Stimulated activated naive CD8-positive, alpha-beta T cell treated with anti-CD3 and anti-CD28 coated beads, Interleukin-15, Interleukin-2, amounts not matched to agents 100 ng/mL and 50 ng/mL, for 24 hours (primary cell): ENCODE data around the gene TRAM2.

Source experiments
- H3K27ac Mint-ChIP-seq: one replicate; pipeline ENCODE4 v1.8.0; 2021; ENCODE audit warnings: mild to moderate bottlenecking, mixed read lengths
- H3K27me3 Mint-ChIP-seq: one replicate; pipeline ENCODE4 v1.8.0; 2021; ENCODE audit warnings: mixed read lengths
- H3K36me3 Mint-ChIP-seq: one replicate; pipeline ENCODE4 v1.8.0; 2021; ENCODE audit warnings: low read depth, mixed read lengths
- H3K4me1 Mint-ChIP-seq: one replicate; pipeline ENCODE4 v1.8.0; 2021; ENCODE audit warnings: low read depth, mixed read lengths
- H3K4me3 Mint-ChIP-seq: one replicate; pipeline ENCODE4 v1.8.0; 2021; ENCODE audit warnings: mild to moderate bottlenecking, mixed read lengths
- H3K9me3 Mint-ChIP-seq: one replicate; pipeline ENCODE4 v1.8.0; 2021; ENCODE audit warnings: mixed read lengths

The TRAM2 gene

DNA sequence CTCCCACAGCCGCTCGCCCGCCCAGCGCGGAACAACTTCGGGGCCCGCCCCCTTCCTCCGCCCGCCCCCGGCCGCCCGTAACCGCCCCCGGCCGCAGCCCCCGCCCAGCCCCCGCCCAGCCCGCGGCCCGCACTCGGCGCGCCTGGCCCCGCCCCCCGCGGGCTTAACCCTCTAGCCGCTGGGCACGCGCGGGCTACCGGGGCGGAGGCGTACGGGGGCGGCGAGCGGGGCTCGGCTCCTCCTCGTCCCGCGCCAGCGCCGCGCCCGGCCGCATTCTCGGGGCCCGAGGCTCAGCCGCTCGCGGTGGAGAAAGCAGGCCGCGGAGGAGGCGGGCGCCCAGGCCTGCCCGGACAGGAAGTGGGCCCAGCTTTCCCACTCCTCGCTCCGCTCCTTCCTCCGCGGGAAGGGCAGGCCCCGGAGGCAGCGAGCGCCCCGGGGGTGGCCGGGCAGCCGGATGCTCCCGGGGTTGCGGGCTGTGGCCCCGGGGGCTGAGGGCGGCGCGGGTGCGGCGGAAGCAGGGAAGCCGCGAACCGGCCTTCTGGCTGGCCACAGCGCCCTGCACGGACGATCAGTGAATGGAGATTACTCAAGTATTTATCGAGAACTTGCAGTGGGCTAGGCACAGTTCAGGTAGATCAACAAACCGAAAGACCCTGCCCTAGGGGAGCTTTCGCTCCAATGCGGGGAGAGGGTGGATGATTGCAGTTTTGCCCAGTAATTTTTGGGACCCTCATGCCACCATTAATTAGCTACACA lies at the start of gene TRAM2:
TSS of gene TRAM2 (minus strand) at position 39 of the 756 bp plus-strand sequence. CDS start 145 bp downstream, outside the sequence.
- Mint-ChIP-seq H3K27me3 (no peaks in the 10 kb centered on the region), H3K36me3 (peaks cover 1% of the 10 kb centered on the region), H3K4me1 (peaks cover 49% of the 10 kb centered on the region), H3K27ac (peak within 1 kb of the TSS; percentile 43), H3K4me3 (peak within 1 kb of the TSS; percentile 77), H3K9me3 (no peaks in the 10 kb centered on the region)

DNA sequence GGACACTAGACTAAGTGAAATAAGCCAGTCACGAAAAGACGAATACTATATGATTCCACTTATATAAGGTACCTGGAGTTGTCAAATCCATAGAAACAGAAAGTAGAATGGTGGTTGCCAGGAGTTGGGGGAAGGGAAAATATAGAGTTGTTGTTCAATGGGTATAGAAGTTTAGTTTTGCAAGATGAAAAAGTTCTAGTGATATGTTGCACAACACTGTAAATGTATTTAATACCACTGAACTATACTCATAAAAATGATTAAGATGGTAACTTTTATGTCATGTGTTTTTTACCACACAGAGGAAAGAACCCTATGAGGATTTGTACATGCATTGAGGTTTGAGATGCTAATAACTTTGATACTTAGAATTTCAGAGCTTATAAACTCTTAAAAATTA lies 46.0 kb upstream of the TRAM2 start:
- H3K27me3 Mint-ChIP-seq, result peaks cover 6% of the 10 kb centered on the region
- no peaks in the 10 kb centered on the region for H3K9me3 Mint-ChIP-seq
- no peaks in the 10 kb centered on the region for H3K36me3 Mint-ChIP-seq
- H3K27ac Mint-ChIP-seq, result no peak overlapping the region
- no peaks in the 10 kb centered on the region for H3K4me1 Mint-ChIP-seq
- no peak overlapping the region for H3K4me3 Mint-ChIP-seq

DNA sequence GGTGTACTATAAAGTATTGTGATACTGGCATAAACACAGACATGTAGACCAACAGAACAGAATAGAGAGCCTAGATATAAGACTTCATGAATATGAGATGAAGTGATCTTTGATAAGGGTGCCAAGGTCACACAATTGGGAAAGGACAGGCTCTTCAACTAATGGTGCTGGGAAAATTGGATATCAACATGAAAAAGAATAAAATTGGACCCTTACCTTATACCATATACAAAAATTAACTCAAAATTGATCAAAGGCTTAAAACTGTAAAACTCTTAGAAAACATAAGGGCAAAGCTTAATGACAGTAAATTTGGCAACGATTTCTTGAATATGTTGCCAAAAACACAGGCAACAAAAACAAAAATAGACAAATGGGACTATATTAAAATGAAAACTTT lies 44.8 kb upstream of the TRAM2 start:
- H3K4me1 Mint-ChIP-seq, result no peaks in the 10 kb centered on the region

DNA sequence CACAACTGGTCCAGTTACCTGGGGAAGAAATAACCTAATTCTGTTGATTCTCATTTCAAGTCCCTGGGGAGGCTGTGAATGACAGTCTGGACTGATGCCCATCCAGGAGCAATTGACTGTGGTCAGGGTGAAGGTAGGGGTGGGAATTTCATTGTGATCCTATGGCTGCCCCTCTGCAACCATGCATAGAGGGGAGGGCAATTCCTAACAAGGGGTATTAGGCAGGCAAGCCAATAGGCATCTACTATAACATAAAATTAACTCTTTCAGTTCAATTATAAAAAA lies 44.0 kb upstream of the TRAM2 start:
- Mint-ChIP-seq H3K27ac (no peak overlapping the region), H3K27me3 (peaks cover 6% of the 10 kb centered on the region), H3K4me3 (no peak overlapping the region), H3K4me1 (no peaks in the 10 kb centered on the region), H3K36me3 (no peaks in the 10 kb centered on the region), H3K9me3 (no peaks in the 10 kb centered on the region)

More for the DNA sequence above, 44.8 kb upstream of the TRAM2 start:
- H3K4me3 Mint-ChIP-seq, result no peak overlapping the region
- no peaks in the 10 kb centered on the region for H3K9me3 Mint-ChIP-seq
- no peaks in the 10 kb centered on the region for H3K36me3 Mint-ChIP-seq
- H3K27ac Mint-ChIP-seq, result no peak overlapping the region
- H3K27me3 Mint-ChIP-seq, result peaks cover 6% of the 10 kb centered on the region

- Mint-ChIP-seq H3K4me1 (no peaks in the 10 kb centered on the region), H3K27ac (no peak overlapping the region), H3K27me3 (peaks cover 6% of the 10 kb centered on the region), H3K4me3 (no peak overlapping the region), H3K9me3 (no peaks in the 10 kb centered on the region), H3K36me3 (no peaks in the 10 kb centered on the region)
These were observed 43.4 kb upstream of the TRAM2 start for GRCh38 chr6:52620055-52620905.

GRCh38 chr6:52617087-52617486 lies 40.2 kb upstream of the TRAM2 start:
- Mint-ChIP-seq H3K27me3 (peaks cover 6% of the 10 kb centered on the region), H3K4me3 (no peak overlapping the region), H3K4me1 (no peaks in the 10 kb centered on the region), H3K36me3 (no peaks in the 10 kb centered on the region), H3K9me3 (no peaks in the 10 kb centered on the region), H3K27ac (no peak overlapping the region)

DNA sequence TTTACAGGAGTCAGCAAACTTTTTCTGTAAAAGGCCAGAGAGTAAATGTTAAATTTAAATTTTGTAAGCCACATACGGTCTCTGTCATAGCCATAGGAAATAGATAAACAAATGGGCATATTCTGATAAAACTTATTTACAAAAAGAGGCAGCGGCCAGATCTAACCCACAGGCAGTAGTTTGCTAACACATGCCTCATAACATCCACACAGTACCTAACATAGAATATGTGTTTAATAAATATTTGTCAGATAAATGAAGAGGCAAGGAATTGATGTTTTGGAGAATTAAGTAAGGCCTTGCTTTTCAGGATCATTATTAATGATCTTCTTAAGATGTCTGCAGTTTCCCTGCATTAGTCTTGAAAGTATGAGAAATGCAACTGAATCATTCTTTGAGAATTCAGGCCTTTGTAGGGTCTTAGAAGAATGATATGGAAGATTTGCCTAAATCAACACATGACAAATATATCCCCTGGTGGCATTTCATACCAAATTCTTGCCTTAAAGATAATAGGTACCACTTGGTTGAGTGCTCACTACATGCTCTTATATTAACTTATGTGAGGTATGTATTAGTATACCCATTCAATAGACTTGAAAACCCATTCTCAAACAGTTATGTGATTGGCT lies 39.3 kb upstream of the TRAM2 start:
- Mint-ChIP-seq H3K27me3 (peaks cover 6% of the 10 kb centered on the region), H3K4me3 (no peak overlapping the region), H3K9me3 (no peaks in the 10 kb centered on the region), H3K36me3 (no peaks in the 10 kb centered on the region), H3K4me1 (no peaks in the 10 kb centered on the region), H3K27ac (no peak overlapping the region)

DNA sequence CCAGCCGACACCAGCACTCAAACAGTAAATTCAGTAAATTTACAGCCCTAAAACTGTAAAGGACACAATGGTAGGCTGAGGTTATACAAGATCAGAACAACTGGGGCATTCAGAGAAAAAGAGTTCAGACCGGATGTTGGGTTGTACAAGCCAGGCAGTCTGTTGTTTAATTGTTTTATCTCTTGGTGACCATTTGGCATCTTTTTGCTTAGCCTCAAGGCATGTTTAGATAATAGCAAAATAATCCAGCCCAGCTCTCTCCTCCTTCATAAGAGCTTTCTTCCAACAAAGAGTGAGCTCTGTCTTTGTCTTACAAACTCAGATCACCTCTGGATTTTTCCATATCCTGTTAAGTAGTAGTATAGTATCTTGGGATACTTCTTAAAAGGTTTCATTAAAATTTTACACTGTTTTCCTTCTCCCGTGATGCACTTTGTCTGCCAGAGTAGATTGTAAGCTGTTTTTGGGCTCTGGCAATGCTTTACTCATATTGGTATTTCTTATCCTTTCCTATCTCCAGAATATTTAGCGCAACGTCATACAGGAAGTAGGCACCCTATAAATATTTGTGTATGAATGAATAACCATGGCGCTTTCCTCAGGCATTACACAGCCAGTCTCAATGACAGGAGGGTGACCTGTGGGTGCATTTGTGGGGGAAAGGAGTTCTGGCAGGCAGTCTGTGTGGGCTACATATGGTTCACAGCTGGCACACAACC lies 35.6 kb upstream of the TRAM2 start:
- H3K4me1 Mint-ChIP-seq, result no peaks in the 10 kb centered on the region
- no peak overlapping the region for H3K4me3 Mint-ChIP-seq
- no peak overlapping the region for H3K27ac Mint-ChIP-seq
- H3K36me3 Mint-ChIP-seq, result no peaks in the 10 kb centered on the region
- H3K27me3 Mint-ChIP-seq, result no peaks in the 10 kb centered on the region
- H3K9me3 Mint-ChIP-seq, result no peaks in the 10 kb centered on the region

DNA sequence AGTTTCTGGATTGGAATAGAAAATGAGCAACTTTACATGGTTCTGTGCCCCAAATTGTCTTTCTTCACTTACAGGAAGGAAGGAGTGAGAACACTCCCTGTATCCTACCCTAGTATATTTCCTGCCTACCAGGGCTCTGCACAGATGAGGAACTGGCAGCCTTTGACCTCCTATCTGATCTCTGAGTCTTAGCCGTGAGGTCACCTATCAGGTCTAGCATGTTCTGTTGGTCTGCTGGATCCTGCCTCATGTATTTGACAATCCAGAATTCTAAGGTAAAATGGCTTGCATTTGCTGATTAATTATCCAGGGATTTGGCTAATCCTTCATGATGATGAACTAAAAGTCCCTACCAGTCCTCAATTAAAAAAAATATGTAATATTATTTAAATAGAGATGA lies 35.0 kb upstream of the TRAM2 start:
- Mint-ChIP-seq H3K27me3 (no peaks in the 10 kb centered on the region), H3K4me1 (no peaks in the 10 kb centered on the region), H3K36me3 (no peaks in the 10 kb centered on the region), H3K9me3 (no peaks in the 10 kb centered on the region), H3K4me3 (no peak overlapping the region), H3K27ac (no peak overlapping the region)

DNA sequence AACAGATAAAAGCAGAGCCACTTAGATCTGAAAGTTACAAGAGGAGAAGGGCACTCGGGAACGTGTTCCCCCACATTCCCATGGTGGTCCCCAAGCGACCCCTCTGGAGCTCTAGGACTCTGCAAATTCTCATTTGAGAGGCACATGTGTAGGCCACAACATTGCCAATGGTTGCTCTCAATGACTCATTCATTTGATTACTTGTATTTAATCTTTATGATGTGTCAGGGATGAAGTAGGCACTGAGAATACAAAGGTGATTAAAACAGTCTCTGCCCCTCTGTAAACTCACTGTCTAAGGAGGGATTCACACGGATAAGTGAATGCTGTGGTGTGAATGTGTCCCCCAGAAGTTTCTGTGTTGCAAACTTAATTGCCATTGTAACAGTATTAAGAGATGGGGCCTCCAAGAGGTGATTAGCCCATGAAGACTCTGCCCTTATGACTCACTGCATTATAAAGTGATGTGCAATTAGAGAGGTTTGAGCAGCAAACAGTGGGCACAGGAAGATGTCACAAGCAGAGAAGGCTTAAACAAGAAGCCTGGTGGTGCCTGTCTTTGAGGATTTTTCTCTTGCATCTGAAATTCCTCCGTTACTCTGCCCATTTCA lies 34.0 kb upstream of the TRAM2 start:
- H3K36me3 Mint-ChIP-seq, result no peaks in the 10 kb centered on the region
- no peaks in the 10 kb centered on the region for H3K4me1 Mint-ChIP-seq
- H3K9me3 Mint-ChIP-seq, result no peaks in the 10 kb centered on the region
- H3K4me3 Mint-ChIP-seq, result no peak overlapping the region
- no peaks in the 10 kb centered on the region for H3K27me3 Mint-ChIP-seq
- no peak overlapping the region for H3K27ac Mint-ChIP-seq

- Mint-ChIP-seq H3K4me3 (no peak overlapping the region), H3K36me3 (no peaks in the 10 kb centered on the region), H3K27me3 (no peaks in the 10 kb centered on the region), H3K27ac (no peak overlapping the region), H3K9me3 (no peaks in the 10 kb centered on the region), H3K4me1 (no peaks in the 10 kb centered on the region)
These were observed 33.2 kb upstream of the TRAM2 start for GRCh38 chr6:52610011-52610410.

DNA sequence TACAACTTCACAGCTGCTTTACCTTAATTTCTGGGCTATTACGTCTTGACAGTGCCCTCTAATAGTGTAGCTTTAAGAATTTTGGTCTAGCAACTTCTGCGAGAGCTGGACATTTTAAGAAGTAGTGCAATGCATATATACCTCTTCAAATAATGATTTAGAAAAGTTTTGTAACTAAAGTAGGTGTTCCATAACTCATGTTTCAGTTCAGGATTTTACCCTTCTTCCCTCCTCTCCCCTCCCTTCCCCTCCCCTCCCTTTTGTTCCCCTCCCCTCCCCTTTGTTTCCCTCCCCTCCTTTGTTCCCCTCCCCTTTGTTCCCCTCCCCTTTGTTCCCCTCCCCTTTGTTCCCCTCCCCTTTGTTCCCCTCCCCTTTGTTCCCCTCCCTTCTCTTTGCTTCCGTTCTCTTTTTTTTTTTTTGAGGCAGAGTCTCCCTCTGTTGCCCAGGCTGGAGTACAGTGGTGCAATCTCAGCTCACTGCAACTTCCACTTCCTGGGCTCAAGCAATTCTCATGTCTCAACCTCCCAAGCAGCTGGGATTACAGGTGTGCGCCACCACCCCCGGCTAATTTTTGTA lies 28.8 kb upstream of the TRAM2 start:
- no peaks in the 10 kb centered on the region for H3K36me3 Mint-ChIP-seq
- H3K27me3 Mint-ChIP-seq, result no peaks in the 10 kb centered on the region
- H3K9me3 Mint-ChIP-seq, result no peaks in the 10 kb centered on the region
- H3K4me1 Mint-ChIP-seq, result peaks cover 4% of the 10 kb centered on the region
- H3K27ac Mint-ChIP-seq, result no peak overlapping the region
- no peak overlapping the region for H3K4me3 Mint-ChIP-seq

DNA sequence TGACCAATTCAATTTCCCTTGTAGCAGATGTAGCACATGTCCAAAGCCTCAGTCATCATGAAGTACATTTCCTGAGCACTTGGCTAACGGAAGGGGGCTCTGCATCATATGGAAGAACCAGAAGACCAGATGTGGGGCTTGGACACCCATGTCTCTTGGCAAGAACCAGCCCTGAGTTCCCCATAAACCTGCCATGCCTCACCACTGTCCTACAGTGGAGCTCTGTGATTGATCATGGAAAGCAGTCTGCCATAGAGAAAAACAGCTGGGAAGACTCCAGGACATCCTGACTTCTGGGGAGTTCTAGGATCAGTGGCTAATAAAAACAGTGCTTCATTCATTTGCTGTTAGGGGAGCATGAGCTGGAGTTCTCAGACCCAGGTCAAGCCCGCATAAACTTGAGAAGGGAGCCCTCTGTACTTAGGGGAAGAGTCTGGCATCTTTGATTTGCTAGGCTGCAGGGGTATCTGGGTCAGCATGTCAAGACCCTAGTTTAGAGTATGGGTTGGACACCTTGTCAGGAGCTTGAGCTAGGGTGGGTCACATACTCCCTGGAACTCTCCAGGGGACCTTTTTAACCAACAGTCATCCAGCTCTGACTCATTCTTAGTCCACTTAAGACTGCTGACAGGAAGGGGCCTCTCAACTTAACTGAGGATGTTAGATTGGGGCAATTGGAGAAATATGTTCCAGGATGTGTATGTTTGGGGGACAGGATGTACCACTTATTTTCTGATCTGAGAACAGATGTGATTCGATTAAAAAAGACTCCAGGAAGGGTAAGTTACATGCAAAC lies 26.3 kb upstream of the TRAM2 start:
- Mint-ChIP-seq H3K4me1 (peaks cover 7% of the 10 kb centered on the region), H3K9me3 (no peaks in the 10 kb centered on the region), H3K4me3 (no peak overlapping the region), H3K27ac (no peak overlapping the region), H3K36me3 (no peaks in the 10 kb centered on the region), H3K27me3 (no peaks in the 10 kb centered on the region)

DNA sequence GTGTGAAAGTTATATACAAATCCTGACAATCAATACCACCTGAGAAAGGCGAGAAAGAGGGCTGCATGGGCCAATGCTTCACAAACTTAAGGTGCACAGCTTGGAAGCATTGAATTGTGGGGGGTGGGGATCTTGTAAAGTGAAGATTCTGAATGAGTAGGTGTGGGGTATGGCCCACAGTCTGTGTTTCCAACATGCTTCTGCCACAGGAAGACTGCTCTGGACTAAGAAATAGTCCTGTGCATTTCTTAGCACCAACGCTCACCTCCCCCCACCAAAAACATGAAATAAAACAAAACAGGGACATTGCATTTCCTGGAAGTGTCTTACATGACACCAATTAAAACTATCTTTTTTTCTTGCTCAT lies 21.9 kb upstream of the TRAM2 start:
- Mint-ChIP-seq H3K27me3 (no peaks in the 10 kb centered on the region), H3K4me1 (peaks cover 17% of the 10 kb centered on the region), H3K36me3 (no peaks in the 10 kb centered on the region), H3K27ac (no peak overlapping the region), H3K4me3 (no peak overlapping the region), H3K9me3 (no peaks in the 10 kb centered on the region)
